GM15510 (cell line): ENCODE data around the gene TRIM7.

Source experiments
- POLR2A ChIP-seq: IDR thresholded peaks from 3 replicates; pipeline ENCODE4 v1.6.1; 2011; ENCODE audit warnings: borderline replicate concordance; ENCODE audit not compliant: insufficient read length; ENCODE audit errors: extremely low read depth

TRIM7 gene

GRCh38 chr5:181173420-181174342 is 31.3 kb downstream of the TRIM7 start:
- TF ChIP-seq POLR2A: no peak

GRCh38 chr5:181173027-181173419 is 32.0 kb downstream of the TRIM7 start:
- no peak for TF ChIP-seq POLR2A

GRCh38 chr5:181171782-181172181 is 33.2 kb downstream of the TRIM7 start:
- TF ChIP-seq POLR2A: no peak

- TF ChIP-seq POLR2A: no peak
Observed at GRCh38 chr5:181170996-181171395, 34.0 kb downstream of the TRIM7 start.

- no peak for TF ChIP-seq POLR2A
Observed at GRCh38 chr5:181170237-181170825, 34.7 kb downstream of the TRIM7 start.

GRCh38 chr5:181168595-181169118 is 36.3 kb downstream of the TRIM7 start:
- TF ChIP-seq POLR2A: no peak

GRCh38 chr5:181167814-181168488 is 37.0 kb downstream of the TRIM7 start:
- no peak for TF ChIP-seq POLR2A

GRCh38 chr5:181166812-181167733 is 37.9 kb downstream of the TRIM7 start:
- no peak for TF ChIP-seq POLR2A

GRCh38 chr5:181164076-181164952 is 40.7 kb downstream of the TRIM7 start:
- no peak for TF ChIP-seq POLR2A

- TF ChIP-seq POLR2A: no peak
Observed at GRCh38 chr5:181163487-181164075, 41.4 kb downstream of the TRIM7 start.

- TF ChIP-seq POLR2A: no peak
Observed at GRCh38 chr5:181161534-181162175, 43.3 kb downstream of the TRIM7 start.

GRCh38 chr5:181160152-181160754 is 44.7 kb downstream of the TRIM7 start:
- TF ChIP-seq POLR2A: no peak
